GM12872 (cell line): Measurements from ENCODE around the gene EPB41L4A.

Source experiments
- CTCF ChIP-seq: IDR thresholded peaks from 3 replicates; pipeline ENCODE4 v1.5.1; 2011; ENCODE audit warnings: low read depth, mild to moderate bottlenecking, low read length, moderate library complexity; ENCODE audit not compliant: insufficient read depth

Gene EPB41L4A

DNA sequence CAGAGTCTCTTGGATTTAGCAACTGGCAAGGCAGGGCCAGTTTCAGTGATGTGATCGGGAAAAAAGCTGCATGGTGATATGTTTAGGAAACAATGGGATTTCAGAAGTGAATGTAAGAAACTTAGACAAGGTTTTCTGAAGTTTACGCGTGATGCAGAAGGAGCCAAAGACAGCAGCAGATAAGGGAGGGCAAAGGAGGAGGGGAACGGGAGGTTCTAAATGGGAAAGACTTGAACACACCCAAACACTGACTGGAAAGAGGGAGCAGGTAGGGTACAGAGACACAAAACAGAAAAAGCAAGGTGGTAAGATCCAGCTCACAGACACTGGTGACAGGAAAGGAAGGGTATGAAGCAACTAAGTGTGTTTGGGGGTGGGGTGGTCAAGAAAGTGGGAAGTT lies 115.4 kb downstream of the EPB41L4A start:
- no peak for TF ChIP-seq CTCF

- TF ChIP-seq CTCF, result no peak
These were observed 125.0 kb downstream of the EPB41L4A start for GRCh38 chr5:112294126-112294525.

- TF ChIP-seq CTCF, result no peak
These were observed 125.5 kb downstream of the EPB41L4A start for GRCh38 chr5:112293587-112293986.

DNA sequence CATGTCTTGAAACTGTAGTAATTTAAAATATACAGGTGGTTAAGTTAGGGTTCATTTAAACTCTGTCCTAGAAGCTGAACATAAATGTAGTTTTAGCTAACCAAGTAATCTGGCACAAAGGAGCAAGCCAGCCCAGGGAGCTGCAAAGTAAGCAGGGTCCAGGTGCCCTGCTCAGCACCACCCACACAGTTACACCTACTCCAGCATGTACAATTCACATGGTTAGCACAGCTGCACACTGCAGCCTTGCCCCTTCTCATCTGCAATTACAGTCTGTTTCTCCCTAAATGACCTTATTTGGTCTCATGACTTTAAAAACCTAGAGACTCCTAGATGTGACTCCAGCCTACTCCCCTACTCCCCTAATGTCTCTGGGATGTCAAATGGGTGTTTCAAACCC lies 128.4 kb downstream of the EPB41L4A start:
- no peak for TF ChIP-seq CTCF

DNA sequence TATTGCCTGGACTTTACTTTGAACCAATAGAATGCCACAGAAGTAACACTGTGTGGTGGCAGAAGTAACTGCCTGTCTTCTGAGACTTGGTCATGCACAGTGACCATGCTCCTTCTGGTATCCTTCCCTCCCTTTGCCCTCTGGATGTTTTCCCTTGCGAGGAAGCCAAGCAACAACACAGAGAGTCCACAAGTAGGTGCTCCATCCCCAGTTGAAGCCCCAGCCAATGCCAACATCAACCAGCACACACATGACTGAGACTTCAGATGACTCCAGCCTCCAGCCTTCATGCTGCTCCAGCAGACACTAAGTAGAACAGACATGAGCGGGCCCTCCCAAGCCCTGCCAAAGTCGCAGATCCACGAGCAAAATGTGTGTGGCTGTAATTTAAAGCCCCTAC lies 129.6 kb downstream of the EPB41L4A start:
- TF ChIP-seq CTCF, result no peak

DNA sequence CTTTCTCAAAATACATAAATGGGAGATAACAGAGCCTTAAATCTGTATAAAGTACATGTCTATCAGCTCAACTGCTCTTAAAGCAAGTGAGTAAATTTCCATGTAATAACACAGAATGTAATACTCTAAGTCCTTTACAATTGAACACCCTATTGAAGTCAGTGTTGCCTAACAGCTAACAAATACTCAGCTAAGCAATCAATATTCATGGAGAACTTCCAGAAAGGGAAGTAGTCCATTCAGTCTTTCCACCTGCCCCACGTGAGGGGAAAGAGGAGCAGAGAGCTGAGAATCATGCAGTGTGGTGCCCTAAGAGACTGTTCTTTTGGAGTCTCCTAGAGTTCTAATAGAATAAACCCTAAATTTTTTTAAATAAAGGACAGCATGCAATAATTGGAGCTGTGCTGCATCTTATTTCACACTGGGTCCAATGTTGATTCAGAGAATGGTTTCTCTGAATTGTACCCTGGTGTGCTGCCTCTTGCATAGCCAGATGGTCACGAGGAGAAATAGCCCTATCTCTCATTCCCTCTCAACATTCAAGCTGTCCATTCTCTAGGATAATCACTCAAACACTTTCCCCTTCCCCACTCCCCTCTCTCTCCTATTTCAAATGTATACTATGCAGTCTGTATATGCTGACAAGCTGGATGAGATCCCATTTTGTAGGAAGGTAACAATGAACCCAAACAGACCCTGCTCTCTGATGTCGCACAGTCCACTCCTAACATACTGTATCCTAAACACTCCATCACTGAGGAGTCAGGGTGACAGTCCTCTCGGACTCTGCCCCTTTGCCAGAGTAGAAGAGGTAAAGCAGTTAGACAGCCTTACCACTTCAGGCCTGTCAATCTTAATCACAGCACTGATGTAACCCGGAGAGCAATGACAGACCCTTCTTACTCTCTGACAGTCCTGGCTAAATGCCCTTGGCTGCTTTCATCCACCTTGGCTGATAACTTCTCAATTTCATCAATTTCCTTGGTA lies 134.8 kb downstream of the EPB41L4A start:
- TF ChIP-seq CTCF, result no peak

DNA sequence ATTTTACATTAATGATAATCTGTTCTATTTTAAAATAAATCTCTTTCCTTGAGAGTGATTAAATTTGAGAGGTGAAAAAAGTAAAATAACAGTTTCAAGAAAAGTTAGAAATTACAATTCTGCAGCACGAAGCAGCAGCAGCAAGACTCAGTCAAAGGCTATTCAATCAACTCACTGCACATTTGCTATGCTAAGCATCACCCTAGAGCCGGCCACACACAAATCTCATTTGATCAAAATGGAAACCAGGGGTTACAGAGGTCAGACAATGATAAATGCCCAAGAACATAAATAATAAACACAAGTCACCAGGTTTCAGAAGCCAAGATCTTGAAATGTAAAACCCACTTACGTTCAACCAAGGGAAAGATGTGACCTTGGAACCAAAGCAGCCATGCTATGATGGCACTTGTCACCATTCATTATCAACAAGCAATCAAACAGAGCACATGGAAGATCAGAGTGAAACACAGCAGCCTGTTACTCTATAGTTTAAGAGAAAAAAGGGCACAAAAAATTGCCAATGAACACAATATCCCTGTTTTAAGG lies 136.0 kb downstream of the EPB41L4A start:
- no peak for TF ChIP-seq CTCF
